Upper lobe of right lung (tissue), 1 donor: ENCODE results near the gene RETREG3. TPM values are rescaled to one million over a fixed set of nuclear protein-coding genes. Genes with fewer than 3 reads are reported as not detected.
A peak's percentile ranks its signal among the peaks of the same experiment; 100 is the strongest.

Source experiments
- ATAC-seq: fragments of 200-7000 bp; cut with Tn5 transposase; one replicate; pipeline ENCODE4 v1.9.1; 2020; ENCODE audit warnings: mild to moderate bottlenecking, moderate library complexity
- DNase-seq: peaks from one replicate; pipeline ENCODE4 v3.0.0-alpha.2; 2020
- H3K27ac ChIP-seq: fragments of 200-600 bp; one replicate; pipeline ENCODE4 v1.8.0; 2022
- H3K27me3 ChIP-seq: fragments of 200-600 bp; one replicate; pipeline ENCODE4 v1.8.0; 2022; ENCODE audit warnings: mild to moderate bottlenecking
- H3K36me3 ChIP-seq: fragments of 200-600 bp; one replicate; pipeline ENCODE4 v1.8.0; 2022
- H3K4me1 ChIP-seq: fragments of 200-600 bp; one replicate; pipeline ENCODE4 v1.8.0; 2022
- H3K4me3 ChIP-seq: fragments of 200-600 bp; one replicate; pipeline ENCODE4 v1.8.0; 2022; ENCODE audit warnings: mild to moderate bottlenecking
- H3K9me3 ChIP-seq: fragments of 200-600 bp; one replicate; pipeline ENCODE4 v1.8.0; 2022
- CTCF ChIP-seq: fragments of 200-600 bp; IDR thresholded peaks from one replicate; pipeline ENCODE4 v1.8.0; 2022; ENCODE audit warnings: antibody characterized with exemption
- intact Hi-C: fragments of 100-400 bp; cut with DNase I; formaldehyde crosslinking; loops from one replicate; pipeline ENCODE4 v1.11.0; 2022
- total RNA-seq: library from RNA; stranded (reverse); fragmentation: NEBNext Ultra II Directional; extraction: Animal tissue kit (Norgen Biotek cat#: 25700); gene quantifications from one replicate; pipeline ENCODE4 v1.2.1, GENCODE V29; 2021
- donor health status: DM: no; HTN: yes; CAD: no; lungs with severe emphysema.

Gene RETREG3
- total RNA-seq, 1 donor from 2014 or later, result 68.6 TPM

- intact Hi-C loops, result no loop called here
- DNase-seq, result peak; percentile 39
Observed at GRCh38 chr17:42586514-42587230, 22.5 kb downstream of the RETREG3 start.

DNA sequence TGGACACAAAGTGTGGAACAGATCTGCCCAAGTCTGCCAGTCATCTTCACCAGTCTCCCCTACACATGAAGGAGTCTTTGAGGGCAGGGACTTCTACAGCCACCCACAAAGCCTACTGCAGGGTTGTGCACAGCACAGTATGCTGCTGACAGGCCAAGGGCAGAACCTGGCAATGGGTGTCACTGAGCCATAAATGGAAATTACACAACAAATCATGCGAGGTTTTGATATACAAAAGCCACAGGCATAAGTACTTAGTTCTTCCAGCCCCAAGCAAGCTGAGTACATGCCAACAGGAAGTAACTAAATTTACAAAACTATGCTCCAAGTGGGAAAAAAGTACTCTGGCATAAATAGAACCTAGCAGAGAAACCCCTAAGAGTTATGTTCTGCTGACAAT lies 23.8 kb downstream of the RETREG3 start:
- Histone ChIP-seq H3K4me1 (peaks cover 17% of the 10 kb centered on the region), H3K27me3 (no peaks in the 10 kb centered on the region), H3K27ac (peak overlapping the region; percentile 47), H3K36me3 (peaks cover 100% of the 10 kb centered on the region), H3K4me3 (no peak overlapping the region), H3K9me3 (no peaks in the 10 kb centered on the region)
- ATAC-seq (peak; percentile 86), DNase-seq (no peak)
- TF ChIP-seq CTCF, result no peak
- intact Hi-C loops, result no loop called here

More at GRCh38 chr17:42586514-42587230, 22.5 kb downstream of the RETREG3 start:
- no peaks in the 10 kb centered on the region for H3K27me3 ChIP-seq
- H3K36me3 ChIP-seq, result peaks cover 100% of the 10 kb centered on the region
- H3K4me1 ChIP-seq, result peaks cover 17% of the 10 kb centered on the region
- H3K4me3 ChIP-seq, result no peak overlapping the region
- no peak for TF ChIP-seq CTCF
- ATAC-seq, result no peak
- H3K9me3 ChIP-seq, result no peaks in the 10 kb centered on the region
- H3K27ac ChIP-seq, result no peak overlapping the region

DNA sequence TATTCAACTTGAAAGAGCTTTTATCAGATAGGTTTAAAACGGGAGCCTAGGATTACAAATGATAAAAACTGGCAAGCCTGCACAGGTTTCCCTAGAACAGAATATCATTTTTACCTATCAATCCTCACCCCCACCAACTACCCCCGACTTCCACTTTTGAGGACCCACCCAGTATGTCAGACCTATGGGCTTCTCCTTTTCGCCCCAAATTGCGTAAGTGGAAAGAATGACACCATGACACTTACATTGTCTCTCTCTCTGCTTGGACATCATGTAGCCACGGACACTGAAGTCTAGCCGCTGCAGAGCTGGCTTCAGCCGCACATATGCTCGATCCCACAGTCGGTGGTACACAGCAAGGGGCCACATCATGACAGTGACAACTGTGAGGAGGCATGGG lies 24.3 kb downstream of the RETREG3 start:
- H3K4me1 ChIP-seq, result peaks cover 17% of the 10 kb centered on the region
- H3K4me3 ChIP-seq, result no peak overlapping the region
- ATAC-seq (peak; percentile 67), DNase-seq (no peak)
- TF ChIP-seq CTCF, result no peak
- H3K9me3 ChIP-seq, result no peaks in the 10 kb centered on the region
- intact Hi-C loops, result no loop called here
- no peaks in the 10 kb centered on the region for H3K27me3 ChIP-seq
- peaks cover 100% of the 10 kb centered on the region for H3K36me3 ChIP-seq
- peak overlapping the region; percentile 47 for H3K27ac ChIP-seq

GRCh38 chr17:42581744-42582270 lies 27.4 kb downstream of the RETREG3 start:
- H3K4me3 ChIP-seq, result no peak overlapping the region
- intact Hi-C loops, result no loop called here
- no peaks in the 10 kb centered on the region for H3K9me3 ChIP-seq
- H3K27me3 ChIP-seq, result no peaks in the 10 kb centered on the region
- ATAC-seq (no peak), DNase-seq (peak; percentile 15)
- H3K27ac ChIP-seq, result no peak overlapping the region
- peaks cover 20% of the 10 kb centered on the region for H3K4me1 ChIP-seq
- TF ChIP-seq CTCF, result no peak
- H3K36me3 ChIP-seq, result peaks cover 75% of the 10 kb centered on the region

- intact Hi-C loops, result loop anchor here (2.0 kb wide), 1 partner anchor 97 kb away; the partner anchor contains the start of gene PLEKHH3
- H3K27ac ChIP-seq, result no peak overlapping the region
Observed at GRCh38 chr17:42579794-42580551, 29.2 kb downstream of the RETREG3 start.

More at GRCh38 chr17:42579794-42580551, 29.2 kb downstream of the RETREG3 start:
- H3K4me3 ChIP-seq, result no peak overlapping the region
- no peak for DNase-seq
- no peaks in the 10 kb centered on the region for H3K9me3 ChIP-seq
- no peaks in the 10 kb centered on the region for H3K27me3 ChIP-seq
- H3K4me1 ChIP-seq, result peaks cover 8% of the 10 kb centered on the region
- peaks cover 62% of the 10 kb centered on the region for H3K36me3 ChIP-seq
- no peak for ATAC-seq
- no peak for TF ChIP-seq CTCF
